ELF-1 (cell line): ENCODE data around the gene KLC1.

Experiments
- DNase-seq: peaks from one replicate; pipeline ENCODE4 v3.0.0-alpha.2; 2016; ENCODE audit warnings: low read depth, low spot score

The KLC1 gene

GRCh38 chr14:103657471-103657870 is 28.5 kb downstream of the KLC1 start:
- no peak for DNase-seq

GRCh38 chr14:103659631-103660030 is 30.6 kb downstream of the KLC1 start:
- no peak for DNase-seq

- DNase-seq, result no peak
Measured at GRCh38 chr14:103662029-103662428, 33.0 kb downstream of the KLC1 start.

- no peak for DNase-seq
Measured at GRCh38 chr14:103662591-103662990, 33.6 kb downstream of the KLC1 start.

GRCh38 chr14:103663506-103663905 is 34.5 kb downstream of the KLC1 start:
- no peak for DNase-seq

GRCh38 chr14:103667671-103668070 is 38.7 kb downstream of the KLC1 start:
- DNase-seq, result no peak

GRCh38 chr14:103668117-103668516 is 39.1 kb downstream of the KLC1 start:
- no peak for DNase-seq

GRCh38 chr14:103669370-103669769 is 40.4 kb downstream of the KLC1 start:
- no peak for DNase-seq

GRCh38 chr14:103671911-103672310 is 42.9 kb downstream of the KLC1 start:
- no peak for DNase-seq

- DNase-seq, result no peak
Measured at GRCh38 chr14:103675957-103676356, 46.9 kb downstream of the KLC1 start.

GRCh38 chr14:103676881-103677675 is 48.1 kb downstream of the KLC1 start:
- no peak for DNase-seq

GRCh38 chr14:103679351-103679750 is 50.3 kb downstream of the KLC1 start:
- peak; percentile 55 for DNase-seq

GRCh38 chr14:103680491-103681231 is 51.6 kb downstream of the KLC1 start:
- DNase-seq, result no peak

- no peak for DNase-seq
Measured at GRCh38 chr14:103683139-103683538, 54.1 kb downstream of the KLC1 start.

GRCh38 chr14:103684471-103684870 is 55.5 kb downstream of the KLC1 start:
- DNase-seq, result no peak

GRCh38 chr14:103684871-103685270 is 55.9 kb downstream of the KLC1 start:
- no peak for DNase-seq

GRCh38 chr14:103685276-103686211 is 56.5 kb downstream of the KLC1 start:
- DNase-seq, result no peak

GRCh38 chr14:103686831-103687485 is 57.9 kb downstream of the KLC1 start:
- no peak for DNase-seq

GRCh38 chr14:103687712-103688111 is 58.7 kb downstream of the KLC1 start:
- DNase-seq, result no peak

GRCh38 chr14:103688441-103688840 is 59.4 kb downstream of the KLC1 start:
- no peak for DNase-seq
